Hepatocyte (in vitro differentiated cells): ENCODE data around the gene HRH1.

Source experiments
- EZH2 ChIP-seq: fragments of 200-600 bp; sonication (generic); IDR thresholded peaks from 2 replicates; pipeline ENCODE4 v1.6.1; 2016; ENCODE audit warnings: antibody characterized with exemption, mild to moderate bottlenecking, borderline replicate concordance
- EZH2phosphoT487 ChIP-seq: fragments of 200-600 bp; sonication (generic); IDR thresholded peaks from one replicate; pipeline ENCODE4 v1.6.1; 2018; ENCODE audit warnings: antibody characterized with exemption, mild to moderate bottlenecking, low read depth, moderate library complexity; ENCODE audit not compliant: unreplicated experiment, severe bottlenecking
- TF ChIP-seq, protein P1 (sequence below): fragments of 200-600 bp; sonication (generic); IDR thresholded peaks from 2 replicates; pipeline ENCODE4 v1.5.1; 2016; ENCODE audit warnings: antibody characterized with exemption, mild to moderate bottlenecking; ENCODE audit not compliant: poor library complexity

DNA sequence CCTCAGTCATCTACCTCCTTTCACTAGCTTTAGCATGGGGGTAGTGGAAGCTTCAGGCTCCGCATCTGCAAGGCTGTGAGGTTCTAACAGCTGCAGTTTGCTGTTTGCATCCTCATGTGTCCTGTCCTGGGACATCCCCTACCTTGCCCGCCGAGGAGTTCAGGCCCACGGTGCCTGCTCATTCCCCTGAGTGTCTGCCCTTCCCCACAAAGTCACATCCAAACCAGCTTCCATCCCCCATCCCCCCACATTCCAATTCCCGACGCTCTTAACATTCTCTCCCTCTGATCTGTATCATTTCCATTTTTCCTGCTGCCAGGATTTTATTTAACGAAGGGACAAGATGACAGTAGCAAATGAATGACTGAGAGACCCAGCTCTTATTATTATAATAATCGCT, 43.8 kb downstream of the HRH1 start:
- TF ChIP-seq EZH2 = no peak
- TF ChIP-seq, protein P1, sequence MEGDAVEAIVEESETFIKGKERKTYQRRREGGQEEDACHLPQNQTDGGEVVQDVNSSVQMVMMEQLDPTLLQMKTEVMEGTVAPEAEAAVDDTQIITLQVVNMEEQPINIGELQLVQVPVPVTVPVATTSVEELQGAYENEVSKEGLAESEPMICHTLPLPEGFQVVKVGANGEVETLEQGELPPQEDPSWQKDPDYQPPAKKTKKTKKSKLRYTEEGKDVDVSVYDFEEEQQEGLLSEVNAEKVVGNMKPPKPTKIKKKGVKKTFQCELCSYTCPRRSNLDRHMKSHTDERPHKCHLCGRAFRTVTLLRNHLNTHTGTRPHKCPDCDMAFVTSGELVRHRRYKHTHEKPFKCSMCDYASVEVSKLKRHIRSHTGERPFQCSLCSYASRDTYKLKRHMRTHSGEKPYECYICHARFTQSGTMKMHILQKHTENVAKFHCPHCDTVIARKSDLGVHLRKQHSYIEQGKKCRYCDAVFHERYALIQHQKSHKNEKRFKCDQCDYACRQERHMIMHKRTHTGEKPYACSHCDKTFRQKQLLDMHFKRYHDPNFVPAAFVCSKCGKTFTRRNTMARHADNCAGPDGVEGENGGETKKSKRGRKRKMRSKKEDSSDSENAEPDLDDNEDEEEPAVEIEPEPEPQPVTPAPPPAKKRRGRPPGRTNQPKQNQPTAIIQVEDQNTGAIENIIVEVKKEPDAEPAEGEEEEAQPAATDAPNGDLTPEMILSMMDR = no peak
- TF ChIP-seq EZH2phosphoT487 = no peak
